Measurements from ENCODE around the gene MDN1.
A peak's percentile ranks its signal among the peaks of the same experiment; 100 is the strongest.
"Not testable (repeated sequence)": the region's sequence is repeated elsewhere in the genome, so short reads cannot be mapped to it uniquely, and the experiment has no call there.

Gene MDN1

GRCh38 chr6:89660981-89661380, 158.6 kb downstream of the MDN1 start:
- DNase-seq (ENCODE audit: low read depth, low spot score): no peak

GRCh38 chr6:89657445-89658158, 162.0 kb downstream of the MDN1 start:
- no peak for DNase-seq (ENCODE audit: low read depth, low spot score)

DNA sequence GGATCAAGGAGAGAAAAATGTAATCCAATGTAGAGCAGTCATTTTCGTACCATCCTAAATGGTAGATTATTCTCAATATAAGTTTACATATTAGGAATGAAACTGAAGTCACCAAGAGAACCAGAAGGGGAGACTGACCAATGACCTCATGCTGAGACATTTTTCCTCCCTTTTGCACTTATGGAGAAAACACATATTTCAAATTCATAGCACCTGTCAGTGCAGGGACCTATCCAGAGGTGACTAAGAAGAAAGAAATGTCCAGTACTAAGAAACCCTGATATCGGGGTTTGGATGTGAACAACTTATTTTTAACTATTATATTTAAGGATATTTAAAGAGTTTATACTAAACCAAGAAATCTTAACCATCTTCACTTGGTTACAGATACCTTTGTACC, 164.5 kb downstream of the MDN1 start:
- no peak for DNase-seq (ENCODE audit: low read depth, low spot score)

- DNase-seq (ENCODE audit: low read depth, low spot score): no peak
Observed at GRCh38 chr6:89650579-89650978, 169.0 kb downstream of the MDN1 start.

- DNase-seq (ENCODE audit: low read depth, low spot score): no peak
Observed at GRCh38 chr6:89649682-89650081, 169.9 kb downstream of the MDN1 start.

GRCh38 chr6:89644864-89645263, 174.7 kb downstream of the MDN1 start:
- no peak for DNase-seq (ENCODE audit: low read depth, low spot score)

- DNase-seq (ENCODE audit: low read depth, low spot score): no peak
Observed at GRCh38 chr6:89643406-89643805, 176.2 kb downstream of the MDN1 start.

- DNase-seq (ENCODE audit: low read depth, low spot score): no peak
Observed at GRCh38 chr6:89642956-89643355, 176.6 kb downstream of the MDN1 start.

DNA sequence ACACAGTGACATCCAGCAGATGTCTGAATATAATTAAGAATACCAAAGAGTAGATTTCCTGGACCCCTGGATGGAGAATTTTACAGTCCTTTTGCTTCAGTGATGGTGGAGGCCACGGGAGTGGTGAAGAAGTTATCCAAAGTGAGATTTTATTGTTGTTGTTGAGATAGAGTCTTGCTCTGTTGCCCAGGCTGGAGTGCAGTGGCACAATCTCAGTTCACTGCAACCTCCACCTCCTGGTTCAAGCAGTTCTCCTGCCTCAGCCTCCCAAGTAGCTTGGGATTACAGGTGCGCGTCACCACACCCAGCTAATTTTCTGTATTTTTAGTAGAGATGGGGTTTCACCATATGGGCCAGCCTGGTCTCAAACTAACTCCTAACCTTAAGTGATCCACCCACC, 178.0 kb downstream of the MDN1 start:
- not testable (repeated sequence) for DNase-seq (ENCODE audit: low read depth, low spot score)

GRCh38 chr6:89640804-89641203, 178.8 kb downstream of the MDN1 start:
- no peak for DNase-seq (ENCODE audit: low read depth, low spot score)

DNA sequence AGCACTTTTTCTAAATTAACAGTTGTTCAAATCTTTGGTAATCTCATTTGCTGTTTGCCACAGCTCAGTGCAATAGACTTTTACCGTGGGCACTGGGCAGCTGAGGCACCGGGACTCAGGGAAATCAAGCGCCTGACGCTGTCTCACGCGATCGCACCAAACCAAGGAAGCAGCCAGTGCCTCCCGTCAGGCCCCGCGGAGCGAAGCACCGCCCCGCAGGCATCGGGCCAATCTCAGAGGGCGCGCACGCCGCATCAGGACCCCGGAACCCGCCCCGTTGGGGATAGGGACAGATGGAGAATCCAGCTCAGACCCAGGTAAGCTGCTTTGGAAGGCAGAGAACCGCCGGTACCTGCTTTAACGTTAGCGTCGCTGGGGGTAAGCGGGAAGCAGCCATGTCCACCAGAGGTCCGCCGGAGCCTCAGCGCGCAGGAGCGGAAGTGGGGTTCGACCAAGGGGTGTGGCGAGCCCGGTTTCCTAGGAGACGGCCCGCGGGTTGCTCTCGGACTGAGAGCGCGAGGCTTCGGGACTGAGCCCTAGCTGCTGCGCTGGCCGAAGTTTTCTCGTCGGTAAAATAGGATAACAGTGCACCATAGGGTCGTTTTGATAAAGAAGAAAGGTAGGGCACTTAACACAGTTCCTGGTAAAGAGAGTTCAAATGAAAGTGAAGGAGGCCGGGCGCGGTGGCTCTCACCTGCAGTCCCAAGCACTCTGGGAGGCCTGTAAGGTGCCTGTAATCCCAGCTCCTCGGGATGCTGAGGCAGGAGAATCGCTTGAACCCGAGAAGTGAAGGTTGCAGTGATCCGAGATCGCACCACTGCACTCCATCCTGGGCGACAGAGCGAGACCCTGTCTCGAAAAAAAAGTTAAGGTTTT, 181.0 kb downstream of the MDN1 start, which contains the start of gene LYRM2:
Gene LYRM2, minus strand, starts transcription at position 428 of the 876 bp plus-strand sequence. Its CDS starts 31 bp downstream, at position 397.
- DNase-seq (ENCODE audit: low read depth, low spot score): peak; percentile 81

DNA sequence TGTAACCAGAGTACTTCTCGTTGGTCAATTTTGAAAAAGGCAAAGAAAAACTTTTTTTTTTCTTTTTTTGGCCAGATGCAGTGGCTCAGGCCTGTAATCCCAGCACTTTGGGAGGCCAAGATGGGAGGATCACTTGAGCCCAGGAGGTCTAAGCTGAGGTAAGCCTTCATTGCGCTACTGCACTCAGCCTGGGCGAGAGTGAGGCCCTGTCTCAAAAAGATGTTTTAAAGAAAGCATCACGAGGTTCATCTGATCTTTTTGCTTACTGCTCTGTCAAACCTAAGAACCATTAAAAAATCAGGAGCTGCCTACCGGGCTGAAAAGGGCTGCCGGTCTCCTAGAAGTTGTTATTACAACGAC, 181.7 kb downstream of the MDN1 start:
- DNase-seq (ENCODE audit: low read depth, low spot score): no peak

- DNase-seq (ENCODE audit: low read depth, low spot score): not testable (repeated sequence)
Observed at GRCh38 chr6:89636412-89636811, 183.2 kb downstream of the MDN1 start.

- DNase-seq (ENCODE audit: low read depth, low spot score): no peak
Observed at GRCh38 chr6:89630488-89630887, 189.1 kb downstream of the MDN1 start.

DNA sequence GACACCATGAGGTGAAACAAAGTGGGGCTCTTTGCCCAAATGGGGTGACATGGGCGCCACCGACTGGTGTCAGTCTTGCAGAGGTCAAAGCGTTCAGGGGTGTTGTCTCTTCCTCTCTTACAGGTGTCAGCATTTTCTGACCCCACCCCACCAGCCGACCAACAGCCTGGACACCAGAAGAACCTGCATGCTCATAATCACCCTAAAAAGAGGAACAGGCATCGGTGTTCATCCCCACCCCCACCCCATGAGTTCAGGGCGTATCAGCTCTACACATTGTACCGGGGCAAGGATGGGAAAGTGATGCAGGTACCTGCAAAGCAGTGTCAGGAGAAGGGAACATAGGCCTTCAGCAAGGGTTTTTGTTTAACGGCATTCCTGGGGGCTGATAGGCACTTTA, 195.8 kb downstream of the MDN1 start:
- DNase-seq (ENCODE audit: low read depth, low spot score): no peak

DNA sequence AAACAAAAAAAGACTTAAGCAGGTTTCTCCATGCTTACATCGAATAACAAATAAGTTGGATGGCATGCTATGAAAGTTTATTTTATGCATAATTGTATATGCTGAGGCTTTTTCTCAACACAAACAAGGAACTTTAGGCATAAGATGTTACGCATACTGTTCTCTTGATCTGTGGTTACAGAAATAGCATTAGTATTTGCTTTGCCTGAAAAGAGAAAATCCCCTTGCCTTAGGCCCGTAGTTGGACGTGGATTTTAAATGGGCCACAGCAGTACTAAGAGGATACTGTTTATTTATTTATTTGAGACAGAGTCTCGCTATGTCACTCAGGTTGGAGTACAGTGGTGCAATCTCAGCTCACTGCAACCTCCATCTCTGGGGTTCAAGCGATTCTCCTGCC, 200.0 kb downstream of the MDN1 start:
- no peak for DNase-seq (ENCODE audit: low read depth, low spot score)

GRCh38 chr6:89618026-89618425, 201.6 kb downstream of the MDN1 start:
- no peak for DNase-seq (ENCODE audit: low read depth, low spot score)

GRCh38 chr6:89616531-89616930, 203.1 kb downstream of the MDN1 start:
- DNase-seq (ENCODE audit: low read depth, low spot score): no peak

DNA sequence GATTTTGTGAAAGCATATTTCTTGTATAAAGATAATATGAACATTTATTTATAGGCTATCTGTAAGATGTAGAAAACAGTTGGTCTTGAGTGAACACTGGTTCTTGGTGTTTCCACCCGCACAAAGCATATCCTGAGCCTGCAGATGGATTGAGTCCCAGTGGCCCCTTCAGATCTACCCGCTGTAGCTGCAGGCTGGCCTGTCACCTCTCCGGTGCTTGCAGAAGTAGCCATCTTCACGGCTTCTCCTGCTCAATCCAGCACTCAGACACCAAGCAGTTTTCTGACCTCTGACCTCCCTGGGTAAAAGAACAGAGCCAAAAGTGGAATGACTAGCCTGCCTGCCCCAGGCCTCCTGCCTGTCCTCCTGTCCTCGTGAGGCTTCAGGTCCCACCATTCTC, 203.7 kb downstream of the MDN1 start:
- no peak for DNase-seq (ENCODE audit: low read depth, low spot score)

DNA sequence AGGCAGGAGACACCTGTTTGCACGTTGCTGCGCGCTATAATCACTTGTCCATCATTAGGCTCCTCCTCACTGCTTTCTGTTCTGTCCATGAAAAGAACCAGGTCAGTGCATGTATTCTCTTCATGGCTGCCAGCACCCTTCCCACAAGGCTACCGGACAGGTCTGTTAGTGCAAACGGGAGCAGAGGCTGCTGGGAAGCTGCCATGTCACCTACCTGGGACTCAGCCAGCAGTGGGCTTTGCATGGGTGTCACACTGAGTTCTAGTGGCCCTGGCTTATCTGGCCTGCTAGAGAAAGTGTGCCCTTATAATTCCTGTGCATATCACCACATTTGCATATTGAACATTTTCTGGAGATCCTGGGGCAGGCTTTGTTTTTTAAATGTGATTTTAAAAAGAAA, 205.8 kb downstream of the MDN1 start:
- DNase-seq (ENCODE audit: low read depth, low spot score): no peak

- no peak for DNase-seq (ENCODE audit: low read depth, low spot score)
Observed at GRCh38 chr6:89612121-89612520, 207.5 kb downstream of the MDN1 start.

DNA sequence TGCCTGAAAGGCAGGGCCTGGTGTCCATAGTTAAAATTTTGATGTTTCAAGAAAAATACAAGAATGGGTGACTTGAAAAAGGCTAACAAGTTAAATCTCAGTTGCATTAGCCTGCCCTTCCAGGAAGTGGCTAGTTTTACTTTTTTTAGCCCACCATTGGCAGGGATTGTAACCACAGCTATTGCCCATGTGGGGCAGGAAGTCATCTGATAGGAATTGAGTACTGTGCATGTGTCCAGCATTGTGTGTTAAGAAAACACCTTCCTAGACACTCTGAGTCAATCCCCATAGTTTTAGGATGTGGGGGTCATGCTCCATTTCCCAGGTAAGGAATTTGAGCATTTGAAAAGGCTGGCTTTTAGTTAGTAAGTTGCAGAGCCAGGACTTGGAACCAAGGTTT, 207.9 kb downstream of the MDN1 start:
- no peak for DNase-seq (ENCODE audit: low read depth, low spot score)

DNA sequence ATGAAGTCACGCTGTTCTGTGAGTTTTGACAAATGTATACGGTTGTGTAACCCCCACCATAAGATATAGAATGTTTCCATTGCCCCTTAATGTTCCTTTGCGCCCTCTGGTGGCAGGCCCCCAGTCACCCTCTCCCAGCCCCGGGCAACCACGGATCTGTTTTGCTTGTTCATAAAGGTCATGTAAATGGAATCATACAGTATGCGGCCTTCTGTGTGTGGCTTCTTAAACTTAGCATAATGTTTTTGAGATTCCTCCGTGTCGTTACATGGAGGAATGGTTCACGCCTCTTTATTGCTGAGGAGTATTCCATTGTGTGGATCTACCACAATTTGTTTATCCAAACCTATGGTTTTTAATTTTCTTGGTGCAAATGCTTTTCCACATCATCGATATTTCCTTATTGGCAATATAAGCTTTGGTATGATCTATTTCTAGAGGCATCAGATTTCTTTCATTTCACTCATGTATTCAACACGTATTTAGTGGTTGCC, 209.4 kb downstream of the MDN1 start:
- peak; percentile 4 for DNase-seq (ENCODE audit: low read depth, low spot score)
